GM21619 (cell line): ENCODE results near the gene FBXO31.
"Not testable (repeated sequence)": the region's sequence is repeated elsewhere in the genome, so short reads cannot be mapped to it uniquely, and the experiment has no call there.

Source experiments
- ATAC-seq: cut with Tn5 transposase; IDR thresholded peaks from one replicate; pipeline ENCODE4 v1.9.1; 2021; ENCODE audit not compliant: unreplicated experiment

The FBXO31 gene

DNA sequence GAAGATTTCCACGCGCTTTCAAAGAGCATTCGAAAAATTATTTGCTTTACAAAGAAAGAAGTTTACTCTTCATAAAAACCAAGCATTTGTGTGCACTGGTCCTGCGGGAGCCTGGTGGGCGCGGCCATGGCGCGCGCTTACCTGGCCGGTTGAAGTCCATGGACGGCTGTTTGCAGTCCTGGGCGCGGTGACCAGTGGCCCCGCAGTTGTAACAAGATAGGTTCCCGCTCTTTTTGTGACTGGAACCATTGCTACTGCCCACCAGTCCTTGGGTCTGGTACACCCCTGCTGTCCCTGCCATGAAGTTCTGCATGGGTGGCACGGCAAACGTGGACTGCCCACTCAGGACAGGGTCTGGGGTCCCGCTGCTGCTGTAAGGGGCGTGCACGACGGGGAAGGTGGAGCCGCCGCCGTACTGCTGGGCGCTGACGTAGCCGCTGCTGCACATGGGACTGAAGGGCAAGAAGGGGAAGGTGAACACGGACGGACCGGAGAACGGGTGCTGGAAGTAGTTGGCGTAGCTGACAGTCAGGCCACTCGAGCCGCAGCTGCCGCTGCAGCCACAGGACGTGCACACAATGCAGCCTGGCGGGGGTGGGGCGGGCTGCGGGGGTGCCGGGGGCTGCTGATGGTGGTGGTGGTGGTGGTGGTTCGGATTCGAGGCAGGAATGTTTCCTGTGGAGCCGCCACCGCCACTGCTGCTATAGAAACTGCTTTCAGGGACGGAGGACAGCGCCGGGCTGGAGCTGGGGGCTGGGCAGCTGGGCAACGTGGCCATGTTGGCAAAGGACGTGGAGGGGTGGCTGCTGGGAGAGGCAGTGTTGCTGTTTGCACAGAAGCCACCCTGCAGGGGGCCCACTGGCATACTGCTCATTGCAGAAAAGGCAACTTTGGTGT, 28.0 kb upstream of the FBXO31 start:
- ATAC-seq, result no peak

DNA sequence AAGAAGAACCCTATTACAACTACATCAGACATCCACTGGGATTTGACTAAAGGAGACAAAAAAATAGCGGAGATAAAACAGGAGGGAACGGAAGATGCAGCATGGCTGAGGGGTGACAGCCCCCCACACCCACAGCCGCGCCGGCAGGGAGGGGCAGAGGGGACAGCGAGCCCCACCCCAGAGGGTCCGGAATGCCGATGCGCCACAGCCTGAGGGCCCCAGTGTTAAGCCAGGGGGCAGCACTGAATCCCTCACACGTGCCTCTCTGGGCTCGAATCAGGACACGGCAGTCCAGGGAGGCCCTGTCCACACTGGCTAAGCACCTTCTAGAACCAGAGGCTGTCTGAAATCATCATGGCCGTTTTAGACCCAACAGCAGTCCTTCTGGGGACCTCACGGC, 27.4 kb upstream of the FBXO31 start:
- no peak for ATAC-seq

DNA sequence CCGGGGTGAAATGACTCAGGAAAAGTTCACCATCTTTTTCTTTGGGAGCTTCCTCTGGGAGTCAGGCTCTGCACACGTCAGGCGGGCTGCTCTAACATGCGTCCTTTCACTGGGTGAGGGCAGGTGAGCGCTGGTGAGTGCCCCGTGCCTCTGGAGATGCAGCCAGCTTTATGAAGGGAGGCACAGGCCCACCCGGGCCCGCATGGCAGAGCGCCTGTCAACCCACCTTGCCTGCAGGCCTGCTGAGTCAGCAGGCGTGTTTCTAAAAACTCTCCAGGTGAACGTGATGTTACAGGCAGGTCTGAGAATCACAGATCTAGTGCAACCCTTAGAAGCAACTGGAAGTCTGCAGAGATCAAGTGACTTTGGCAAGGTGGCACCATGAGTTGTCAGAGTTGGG, 27.0 kb upstream of the FBXO31 start:
- no peak for ATAC-seq

DNA sequence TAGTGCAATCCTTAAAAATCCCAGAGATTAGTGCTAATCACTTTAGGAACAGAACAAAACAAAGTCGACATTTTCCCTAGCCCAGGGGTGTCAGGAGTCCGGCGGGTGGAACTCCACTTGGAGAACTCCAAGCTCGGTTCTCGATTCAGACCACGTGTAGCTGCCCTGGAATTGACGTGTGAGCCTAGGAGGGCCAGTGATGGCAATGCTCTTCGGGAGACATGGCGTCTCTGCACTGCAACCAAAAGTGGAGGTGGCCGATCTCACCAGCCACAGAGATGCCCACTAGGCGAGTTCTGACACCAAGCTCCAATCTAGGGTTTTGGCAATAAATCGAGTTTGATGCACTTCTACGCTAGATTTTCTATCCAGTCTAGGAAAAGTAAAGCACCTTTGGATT, 26.2 kb upstream of the FBXO31 start:
- ATAC-seq, result no peak

DNA sequence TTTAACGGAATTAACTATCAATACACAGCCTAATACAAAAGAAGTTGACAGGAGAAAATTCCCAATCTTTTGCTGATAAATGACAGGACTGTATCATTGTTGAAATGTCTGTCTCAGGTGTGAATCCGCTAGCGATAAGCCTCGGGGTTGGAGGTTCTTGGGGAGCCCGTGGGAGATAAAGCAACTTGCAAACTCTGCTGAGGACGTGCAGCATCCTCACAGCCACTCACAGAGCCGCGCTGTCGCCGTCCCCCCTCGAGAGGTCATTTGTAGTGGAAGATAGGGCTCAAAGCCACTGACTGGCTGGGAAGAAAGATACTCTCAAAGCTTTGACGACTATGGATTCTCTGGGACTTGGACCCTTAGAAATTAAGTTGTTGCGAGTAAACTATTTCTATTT, 25.6 kb upstream of the FBXO31 start:
- ATAC-seq, result no peak

DNA sequence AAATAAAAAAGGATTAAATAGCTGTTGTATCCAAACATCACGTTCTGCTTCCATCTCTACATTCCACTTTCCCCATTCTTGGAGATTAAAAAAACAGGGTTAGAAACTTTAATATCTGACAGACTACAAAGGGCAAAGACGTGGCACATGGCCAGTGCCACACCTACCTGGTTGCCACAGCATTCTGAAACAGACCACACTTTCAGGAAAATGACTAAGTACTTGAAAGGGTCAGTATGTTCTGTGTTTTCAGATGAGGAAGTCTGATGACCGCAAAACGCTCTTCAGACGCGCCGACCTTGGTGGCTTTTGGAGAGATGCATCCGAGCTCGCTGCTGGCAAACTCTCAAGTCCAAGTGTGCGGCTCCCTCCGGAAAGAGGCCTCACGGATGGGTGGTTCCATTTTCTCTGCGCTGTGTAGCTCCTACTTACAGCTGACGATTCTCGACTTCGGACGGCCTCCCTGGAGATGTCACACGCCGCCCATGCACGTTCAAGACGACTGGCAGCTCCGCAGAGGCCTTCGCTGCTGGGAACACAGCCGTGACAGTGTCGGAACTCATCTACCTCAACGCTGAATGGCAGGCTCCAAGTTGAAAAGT, 24.0 kb upstream of the FBXO31 start:
- ATAC-seq, result no peak

DNA sequence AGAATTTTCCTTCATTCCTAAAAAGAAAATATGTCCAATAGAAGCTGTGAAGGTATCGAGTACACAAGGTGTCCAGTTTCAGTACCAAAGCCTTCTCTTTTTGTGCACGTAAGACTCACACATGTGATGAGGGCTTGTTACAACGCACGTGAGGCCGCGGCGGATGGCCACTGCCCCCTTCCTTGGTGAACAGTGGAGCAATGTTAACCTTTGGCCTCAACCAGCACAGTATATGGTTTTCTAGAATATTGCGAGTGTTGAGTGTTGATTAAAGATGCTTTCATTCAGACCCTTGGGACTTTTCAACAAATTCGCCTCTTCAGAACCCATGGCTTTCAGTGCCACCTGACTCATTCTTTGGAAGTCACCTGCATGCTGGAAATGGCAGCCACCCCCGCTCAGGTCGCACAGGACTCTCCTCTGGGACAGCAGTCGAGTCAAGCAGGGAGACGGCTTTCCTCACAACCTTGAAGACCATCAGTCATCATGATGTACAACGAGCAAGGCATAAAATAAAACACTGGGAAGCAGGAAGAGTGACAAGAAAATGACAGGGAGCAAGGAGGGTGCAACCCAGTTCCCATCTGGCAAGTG, 23.0 kb upstream of the FBXO31 start:
- ATAC-seq, result no peak

DNA sequence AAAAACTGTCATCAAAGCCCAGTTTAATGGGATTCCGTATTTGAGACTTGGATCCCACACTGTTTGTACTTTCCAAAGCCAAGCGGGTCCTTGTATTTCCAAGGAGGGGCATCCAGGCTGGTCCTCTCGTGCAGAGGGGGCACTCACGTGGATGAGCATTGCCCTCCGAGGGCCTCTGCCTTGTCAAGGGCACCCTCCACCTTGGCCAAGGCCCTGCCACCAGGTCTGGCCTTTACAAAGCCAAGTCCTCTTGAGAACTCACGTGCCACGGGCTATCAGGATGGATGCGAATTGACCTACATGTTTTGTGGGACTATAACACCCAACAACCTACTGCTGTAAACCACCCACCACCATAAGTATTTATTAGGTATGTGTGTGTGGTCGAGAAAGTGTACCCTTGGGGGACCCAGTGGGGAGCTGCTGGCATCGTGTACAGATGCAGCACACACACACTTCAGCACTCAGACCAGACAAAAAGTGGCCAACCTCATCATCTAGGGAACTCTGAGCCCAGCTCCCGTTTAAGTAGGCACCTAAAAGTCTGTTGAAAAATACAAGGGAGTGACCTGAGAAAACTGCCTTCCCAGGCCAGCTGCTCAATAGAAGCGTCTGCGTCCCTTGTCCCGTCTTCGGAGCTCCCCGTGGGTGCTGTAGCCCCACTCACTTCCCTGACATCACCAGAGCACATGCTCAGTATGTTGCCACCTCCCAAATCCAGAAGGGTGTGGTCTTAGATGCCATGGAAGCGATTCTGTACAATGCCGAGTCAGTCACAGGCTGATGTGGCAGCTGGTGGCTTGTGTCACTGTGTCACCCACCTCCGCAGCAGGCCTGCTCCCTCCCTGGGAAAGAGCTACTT, 21.4 kb upstream of the FBXO31 start:
- ATAC-seq, result no peak

DNA sequence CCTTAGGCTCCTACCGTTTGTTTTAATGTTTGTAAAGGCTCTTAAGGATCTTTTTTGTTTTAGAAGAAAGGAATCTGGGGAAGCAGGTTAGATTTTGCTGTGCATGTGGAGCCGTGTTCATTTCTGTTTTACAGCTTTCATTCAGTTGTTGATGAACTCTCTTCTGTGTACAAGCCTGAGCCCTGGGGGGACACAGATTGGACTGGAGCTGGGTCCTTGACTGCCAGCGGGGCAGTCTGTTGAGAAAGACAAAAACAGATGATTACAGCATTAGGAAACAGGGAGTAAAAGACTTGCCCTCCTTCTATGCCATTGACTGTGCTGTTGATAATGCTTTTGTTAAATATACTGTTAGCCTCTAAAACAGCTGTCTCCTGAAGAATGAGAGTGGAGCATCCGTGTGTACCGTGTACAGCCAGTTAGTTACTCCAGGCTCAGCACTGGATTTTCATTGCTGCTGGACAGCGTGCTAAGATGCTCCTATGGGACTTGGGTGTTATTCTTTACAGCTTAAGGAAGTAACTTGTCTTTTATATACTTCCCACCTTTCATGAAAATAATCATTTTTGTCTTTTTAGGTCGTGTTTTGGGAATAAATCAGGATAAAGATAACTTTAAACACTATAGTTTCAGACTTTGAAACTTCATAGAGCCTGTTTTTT, 11.7 kb upstream of the FBXO31 start:
- no peak for ATAC-seq

DNA sequence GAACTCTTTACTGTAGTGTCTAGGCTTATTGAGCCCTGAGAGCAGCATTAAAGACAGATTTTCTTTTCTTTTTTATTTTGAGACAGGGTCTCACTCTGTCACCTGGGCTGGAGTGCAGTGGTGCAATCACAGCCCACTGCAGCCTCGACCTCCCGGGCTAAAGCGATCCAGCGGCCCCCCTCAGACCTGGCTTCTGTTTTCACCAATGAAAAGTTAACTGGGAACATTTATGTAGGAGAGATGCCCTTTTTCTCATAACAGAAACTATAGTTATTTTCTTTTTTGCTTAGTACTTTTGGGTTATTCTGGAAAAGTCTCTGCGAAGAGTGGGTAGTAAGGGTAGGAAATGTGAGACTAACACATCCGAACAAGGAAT, 10.1 kb upstream of the FBXO31 start:
- ATAC-seq, result no peak

DNA sequence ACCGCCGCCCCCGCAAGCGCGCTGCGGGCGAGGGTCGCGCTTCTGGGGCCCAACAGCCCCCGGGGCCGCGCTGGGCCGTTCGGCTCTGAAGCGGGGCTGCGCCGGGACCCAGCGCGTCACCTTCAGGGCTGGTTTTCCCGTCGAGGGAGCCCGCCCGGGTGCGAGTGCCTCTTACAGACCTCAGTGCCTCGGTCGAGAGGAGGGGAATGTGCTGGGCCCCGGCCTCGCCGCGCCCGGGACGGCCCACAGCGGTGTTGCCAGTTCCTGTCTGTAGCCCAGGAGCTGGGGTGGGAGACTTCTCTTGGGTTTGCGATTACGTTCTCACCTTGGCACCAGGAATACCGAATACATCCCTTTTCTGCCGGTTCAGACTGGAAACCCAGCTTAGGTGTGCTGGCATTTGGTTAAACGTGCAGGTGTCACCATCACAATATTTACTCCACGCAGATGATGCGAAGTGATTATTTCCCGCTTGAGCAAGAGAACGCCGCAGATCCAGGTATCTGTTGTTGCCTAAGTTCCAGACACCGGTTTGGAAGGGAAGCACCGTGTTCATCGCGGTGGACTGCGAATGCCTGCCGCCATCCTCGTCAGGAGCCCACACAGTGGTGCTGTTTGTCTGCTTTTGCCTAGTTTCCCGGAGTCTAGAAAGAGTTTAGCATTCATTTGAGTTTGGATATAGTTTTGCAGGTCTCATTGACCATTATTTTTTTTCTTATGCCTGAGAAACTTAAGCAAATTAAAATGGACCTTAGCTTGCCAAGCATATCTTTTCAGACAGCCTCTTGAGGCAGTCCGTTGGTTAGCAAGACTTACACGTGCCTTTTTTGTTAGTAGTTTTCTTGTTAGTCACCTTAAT, 9.5 kb upstream of the FBXO31 start:
- no peak for ATAC-seq

DNA sequence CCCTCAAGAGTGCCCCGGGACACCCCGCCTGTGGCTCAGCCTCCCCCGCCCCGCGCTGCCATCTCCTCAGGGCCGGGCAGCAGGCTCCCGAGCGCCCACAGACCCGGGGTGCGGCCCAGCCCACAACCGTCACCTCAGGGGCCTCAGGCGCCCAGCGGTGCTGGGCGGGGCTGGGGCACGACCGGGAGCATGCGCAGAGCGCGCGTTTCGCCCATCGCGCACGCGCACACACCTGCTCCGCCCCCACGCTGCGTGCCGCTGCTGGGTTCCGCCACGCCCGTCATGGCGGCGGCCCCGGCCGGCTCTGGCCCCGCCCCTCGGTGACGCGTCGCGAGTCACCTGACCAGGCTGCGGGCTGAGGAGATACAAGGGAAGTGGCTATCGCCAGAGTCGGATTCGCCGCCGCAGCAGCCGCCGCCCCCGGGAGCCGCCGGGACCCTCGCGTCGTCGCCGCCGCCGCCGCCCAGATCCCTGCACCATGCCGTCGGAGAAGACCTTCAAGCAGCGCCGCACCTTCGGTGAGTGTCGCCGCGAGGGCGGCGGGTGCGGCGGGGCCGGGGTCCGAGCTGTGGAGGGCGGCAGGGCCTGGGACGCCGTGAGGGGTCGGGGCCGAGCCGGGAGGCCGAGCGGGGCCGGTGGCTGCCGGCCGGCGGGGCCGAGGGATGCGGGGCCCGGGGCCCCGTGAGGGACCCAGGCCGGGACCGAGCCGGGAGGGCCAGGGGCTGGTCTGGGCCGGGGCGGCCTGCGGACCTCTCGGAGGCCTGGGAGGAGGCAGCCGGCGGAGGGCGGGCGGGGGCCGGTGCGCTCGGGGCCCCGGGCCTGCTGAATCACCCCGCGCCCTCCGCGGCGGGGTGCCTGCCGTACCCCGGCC, 8.6 kb upstream of the FBXO31 start, which contains the start of gene MAP1LC3B:
MAP1LC3B (plus strand) TSS at position 387 of the 871 bp plus-strand sequence; CDS start at position 479, 92 bp downstream.
- peak; percentile 51 for ATAC-seq

DNA sequence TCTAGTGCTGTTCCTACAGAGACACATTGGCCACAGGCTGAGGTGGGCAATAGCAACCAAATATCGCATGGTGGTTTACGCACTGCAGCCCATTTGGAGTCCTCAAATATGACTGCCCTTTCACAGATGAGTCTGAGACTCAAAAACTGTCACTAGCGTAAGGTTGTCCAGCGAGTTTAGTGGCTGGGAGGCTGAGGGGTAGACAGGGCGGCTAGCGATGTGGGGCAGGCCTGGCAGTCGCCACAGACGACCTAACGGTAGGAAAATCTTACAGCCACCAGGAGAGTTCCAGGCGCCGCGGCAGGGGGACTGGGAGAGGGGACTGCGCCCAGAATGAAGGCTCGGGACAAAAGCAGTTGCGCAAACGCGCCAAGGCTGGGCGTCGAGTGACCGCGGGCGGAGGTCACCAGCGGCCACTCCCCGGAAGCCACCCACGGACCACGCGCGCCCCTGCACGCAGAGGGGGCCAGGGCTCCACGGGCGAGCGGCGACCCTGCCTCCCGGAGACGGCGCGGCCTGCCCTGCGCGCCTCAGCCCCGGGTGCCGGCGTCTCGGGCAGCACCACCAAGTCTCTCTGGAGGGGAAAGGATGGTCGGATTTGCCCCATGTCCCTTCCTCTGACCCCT, 7.9 kb upstream of the FBXO31 start:
- ATAC-seq, result peak; percentile 9

DNA sequence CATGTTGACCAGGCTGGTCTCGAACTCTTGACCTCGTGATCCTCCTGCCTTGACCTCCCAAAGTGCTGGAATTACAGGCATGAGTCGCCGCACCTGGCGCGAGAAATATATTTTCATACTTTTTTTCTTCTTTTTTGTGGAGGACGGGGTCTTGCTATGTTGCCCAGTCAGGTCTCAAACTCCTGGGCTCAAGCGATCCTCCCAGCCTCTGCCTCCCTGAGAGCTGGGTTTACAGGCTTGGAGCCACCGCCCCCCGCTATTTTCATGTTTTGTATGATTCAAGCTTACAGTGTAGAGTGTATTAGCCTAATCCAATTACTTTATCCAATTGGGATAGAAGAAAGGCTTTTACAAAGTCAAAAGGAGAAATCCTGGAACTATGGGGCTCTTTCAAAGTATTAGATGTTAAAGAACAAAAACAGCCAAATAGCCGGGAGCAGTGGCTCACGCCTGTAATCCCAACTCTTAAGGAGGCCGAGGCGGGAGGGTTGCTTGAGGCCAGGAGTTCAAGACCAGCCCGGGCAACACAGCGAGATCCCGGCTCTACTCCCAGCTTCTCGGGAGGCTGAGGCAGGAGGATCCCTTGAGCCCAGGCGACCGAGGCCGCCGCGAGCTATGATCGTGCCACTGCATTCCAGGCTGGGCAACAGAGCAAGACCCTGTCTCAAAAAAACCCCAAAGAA, 7.2 kb upstream of the FBXO31 start:
- ATAC-seq, result no peak

DNA sequence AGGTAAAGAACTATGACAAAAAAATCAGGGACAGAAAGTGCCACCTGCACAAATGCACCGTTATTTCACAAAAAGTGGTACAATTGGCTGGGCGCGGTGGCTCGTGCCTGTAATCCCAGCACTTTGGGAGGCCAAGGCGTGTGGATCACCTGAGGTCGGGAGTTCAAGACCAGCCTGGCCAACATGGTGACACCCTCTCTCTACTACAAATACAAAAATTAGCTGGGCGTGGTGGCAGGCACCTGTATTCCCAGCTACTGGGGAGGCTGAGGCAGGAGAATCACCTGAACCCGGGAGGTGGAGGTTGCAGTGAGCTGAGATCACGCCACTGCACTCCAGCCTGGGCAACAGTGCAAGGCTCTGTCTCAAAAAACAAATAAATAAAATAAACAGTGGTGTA, 6.3 kb upstream of the FBXO31 start:
- ATAC-seq, result not testable (repeated sequence)

DNA sequence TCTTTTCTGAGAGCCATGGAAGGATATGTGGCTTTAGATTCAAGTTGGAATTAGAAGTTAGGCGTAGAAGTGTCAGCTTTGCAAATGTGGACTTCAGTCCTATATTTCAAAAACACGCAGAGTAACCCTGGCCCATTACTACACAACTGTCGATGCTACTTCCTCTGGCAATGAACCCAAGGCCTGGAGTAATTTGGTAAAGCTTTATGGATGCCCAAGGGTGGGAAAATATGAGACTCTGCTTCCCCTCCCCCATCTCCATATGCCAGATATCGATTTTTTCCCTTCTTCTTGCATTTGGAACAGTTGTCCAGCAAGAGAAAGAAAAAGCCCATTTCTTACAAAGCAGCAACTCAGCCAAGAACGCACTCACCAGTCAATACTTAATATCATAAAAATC, 5.7 kb upstream of the FBXO31 start:
- ATAC-seq, result no peak

DNA sequence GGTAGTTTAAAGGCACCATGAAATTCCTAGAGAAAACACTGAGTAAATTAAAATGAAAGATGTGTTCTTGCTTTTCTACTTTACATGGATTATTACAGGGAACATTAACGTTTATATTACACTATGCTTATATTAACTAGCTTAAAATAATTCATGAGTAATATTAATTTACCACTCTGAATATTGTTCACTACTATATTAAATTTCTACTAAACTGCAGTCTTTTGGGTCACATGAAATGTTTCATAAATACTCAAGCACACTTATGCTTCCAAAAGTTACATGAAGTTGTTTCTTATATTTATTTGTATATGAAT, 5.2 kb upstream of the FBXO31 start:
- no peak for ATAC-seq
